ENCODE measurements around the gene LHFPL3. TPM values are rescaled to one million over a fixed set of nuclear protein-coding genes. Genes with fewer than 3 reads are reported as not detected.

Gene LHFPL3
- polyA plus RNA-seq, 1 donor from 2014 or later: 5.6 TPM

DNA sequence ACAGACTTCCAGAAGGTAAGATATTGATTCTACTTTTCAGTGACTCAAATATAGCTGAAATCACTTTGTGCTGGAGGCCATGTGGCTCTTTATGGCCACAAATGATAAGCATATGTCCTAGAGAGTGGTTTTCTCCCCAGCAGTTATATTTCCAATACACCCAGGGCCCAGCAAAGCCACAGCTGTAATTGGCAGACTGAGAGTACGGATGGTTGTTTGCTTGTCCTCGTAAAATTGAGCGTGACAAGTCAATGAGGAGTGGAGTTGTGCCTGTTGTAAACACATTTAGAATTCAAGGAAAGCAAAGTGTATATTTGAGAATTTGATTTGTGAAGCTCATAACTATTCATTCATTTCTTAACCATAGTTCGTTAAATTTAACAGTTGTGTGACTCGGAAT is 201.8 kb downstream of the LHFPL3 start:
- Histone ChIP-seq H4K20me1 (ENCODE audit: insufficient read depth) (no peaks in the 10 kb centered on the region), H3K27ac (ENCODE audit: low read length) (no peak overlapping the region), H3K9me3 (ENCODE audit: low read length) (no peaks in the 10 kb centered on the region), H3K9me2 (ENCODE audit: insufficient read depth, low read length) (no peaks in the 10 kb centered on the region), H3K79me2 (replicated peaks; ENCODE audit: insufficient read depth, low read length) (no peaks in the 10 kb centered on the region), H3K9ac (ENCODE audit: low read length) (no peak overlapping the region), H3F3A (ENCODE audit: insufficient read depth, low read length, poor library complexity, severe bottlenecking) (no peaks in the 10 kb centered on the region), H3K4me2 (ENCODE audit: low read length) (no peak overlapping the region), H3K27me3 (ENCODE audit: insufficient read depth, low read depth, low read length) (no peaks in the 10 kb centered on the region), H3K36me3 (ENCODE audit: insufficient read depth, low read length) (no peaks in the 10 kb centered on the region), H2AFZ (ENCODE audit: low read depth, low read length) (no peak overlapping the region), H3K4me3 (ENCODE audit: low read length) (no peak overlapping the region)
- TF ChIP-seq TAF1 (IDR thresholded peaks at IDR 0.05; ENCODE audit: low read depth) (no peak), CTCF (IDR thresholded peaks at IDR 0.05; ENCODE audit: poor library complexity, severe bottlenecking) (no peak), POLR2AphosphoS5 (IDR thresholded peaks at IDR 0.05) (no peak), SMC3 (conservative IDR thresholded peaks at IDR 0.05; ENCODE audit: poor library complexity) (no peak), EP300 (conservative IDR thresholded peaks at IDR 0.05; ENCODE audit: poor library complexity, severe bottlenecking) (no peak), MXI1 (conservative IDR thresholded peaks at IDR 0.05; ENCODE audit: poor library complexity, severe bottlenecking) (no peak)

- Histone ChIP-seq H3K4me2 (ENCODE audit: low read length) (no peak overlapping the region), H3F3A (ENCODE audit: insufficient read depth, low read length, poor library complexity, severe bottlenecking) (no peaks in the 10 kb centered on the region), H3K27ac (ENCODE audit: low read length) (no peak overlapping the region), H2AFZ (ENCODE audit: low read depth, low read length) (no peak overlapping the region), H4K20me1 (ENCODE audit: insufficient read depth) (no peaks in the 10 kb centered on the region), H3K9me3 (ENCODE audit: low read length) (no peaks in the 10 kb centered on the region), H3K9ac (ENCODE audit: low read length) (no peak overlapping the region), H3K79me2 (replicated peaks; ENCODE audit: insufficient read depth, low read length) (no peaks in the 10 kb centered on the region), H3K36me3 (ENCODE audit: insufficient read depth, low read length) (no peaks in the 10 kb centered on the region), H3K4me3 (ENCODE audit: low read length) (no peak overlapping the region), H3K27me3 (ENCODE audit: insufficient read depth, low read depth, low read length) (no peaks in the 10 kb centered on the region), H3K9me2 (ENCODE audit: insufficient read depth, low read length) (no peaks in the 10 kb centered on the region)
- TF ChIP-seq, protein P1, sequence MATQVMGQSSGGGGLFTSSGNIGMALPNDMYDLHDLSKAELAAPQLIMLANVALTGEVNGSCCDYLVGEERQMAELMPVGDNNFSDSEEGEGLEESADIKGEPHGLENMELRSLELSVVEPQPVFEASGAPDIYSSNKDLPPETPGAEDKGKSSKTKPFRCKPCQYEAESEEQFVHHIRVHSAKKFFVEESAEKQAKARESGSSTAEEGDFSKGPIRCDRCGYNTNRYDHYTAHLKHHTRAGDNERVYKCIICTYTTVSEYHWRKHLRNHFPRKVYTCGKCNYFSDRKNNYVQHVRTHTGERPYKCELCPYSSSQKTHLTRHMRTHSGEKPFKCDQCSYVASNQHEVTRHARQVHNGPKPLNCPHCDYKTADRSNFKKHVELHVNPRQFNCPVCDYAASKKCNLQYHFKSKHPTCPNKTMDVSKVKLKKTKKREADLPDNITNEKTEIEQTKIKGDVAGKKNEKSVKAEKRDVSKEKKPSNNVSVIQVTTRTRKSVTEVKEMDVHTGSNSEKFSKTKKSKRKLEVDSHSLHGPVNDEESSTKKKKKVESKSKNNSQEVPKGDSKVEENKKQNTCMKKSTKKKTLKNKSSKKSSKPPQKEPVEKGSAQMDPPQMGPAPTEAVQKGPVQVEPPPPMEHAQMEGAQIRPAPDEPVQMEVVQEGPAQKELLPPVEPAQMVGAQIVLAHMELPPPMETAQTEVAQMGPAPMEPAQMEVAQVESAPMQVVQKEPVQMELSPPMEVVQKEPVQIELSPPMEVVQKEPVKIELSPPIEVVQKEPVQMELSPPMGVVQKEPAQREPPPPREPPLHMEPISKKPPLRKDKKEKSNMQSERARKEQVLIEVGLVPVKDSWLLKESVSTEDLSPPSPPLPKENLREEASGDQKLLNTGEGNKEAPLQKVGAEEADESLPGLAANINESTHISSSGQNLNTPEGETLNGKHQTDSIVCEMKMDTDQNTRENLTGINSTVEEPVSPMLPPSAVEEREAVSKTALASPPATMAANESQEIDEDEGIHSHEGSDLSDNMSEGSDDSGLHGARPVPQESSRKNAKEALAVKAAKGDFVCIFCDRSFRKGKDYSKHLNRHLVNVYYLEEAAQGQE (IDR thresholded peaks at IDR 0.05; ENCODE audit: borderline replicate concordance): no peak
- TF ChIP-seq EP300 (conservative IDR thresholded peaks at IDR 0.05; ENCODE audit: poor library complexity, severe bottlenecking): no peak
- TF ChIP-seq POLR2AphosphoS5 (IDR thresholded peaks at IDR 0.05): no peak
- TF ChIP-seq TAF1 (IDR thresholded peaks at IDR 0.05; ENCODE audit: low read depth): no peak
- no peak for TF ChIP-seq SMC3 (conservative IDR thresholded peaks at IDR 0.05; ENCODE audit: poor library complexity)
- no peak for TF ChIP-seq MXI1 (conservative IDR thresholded peaks at IDR 0.05; ENCODE audit: poor library complexity, severe bottlenecking)
- no peak for TF ChIP-seq CTCF (IDR thresholded peaks at IDR 0.05; ENCODE audit: poor library complexity, severe bottlenecking)
- TF ChIP-seq EZH2 (IDR thresholded peaks at IDR 0.05; ENCODE audit: borderline replicate concordance, insufficient read depth, low read length, poor library complexity, severe bottlenecking): no peak
- no peak for TF ChIP-seq RAD21 (conservative IDR thresholded peaks at IDR 0.05)
Observed at GRCh38 chr7:104534149-104534548, 205.7 kb downstream of the LHFPL3 start.
